ENCODE measurements around the gene KCNG2.

The KCNG2 gene

DNA sequence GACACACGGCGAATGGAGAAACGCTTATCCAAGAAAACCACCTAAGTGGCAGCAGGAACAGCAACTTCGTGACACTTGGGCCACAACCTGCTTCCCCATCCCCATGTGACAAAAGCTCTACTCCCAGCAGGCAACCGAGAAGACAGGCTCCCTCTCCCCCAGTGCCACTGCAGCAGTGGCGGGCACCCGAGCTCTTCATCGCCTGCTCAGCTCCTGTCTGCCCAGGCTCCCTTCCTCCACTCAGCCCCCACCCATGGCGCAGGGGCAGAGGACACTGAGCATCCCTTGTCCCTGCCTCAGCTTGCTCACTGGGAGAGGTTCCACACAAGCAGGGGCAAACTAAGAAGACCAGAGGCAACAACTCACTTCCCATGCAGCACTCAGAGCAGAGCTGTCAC, 130.8 kb downstream of the KCNG2 start:
- no peak for DNase-seq

DNA sequence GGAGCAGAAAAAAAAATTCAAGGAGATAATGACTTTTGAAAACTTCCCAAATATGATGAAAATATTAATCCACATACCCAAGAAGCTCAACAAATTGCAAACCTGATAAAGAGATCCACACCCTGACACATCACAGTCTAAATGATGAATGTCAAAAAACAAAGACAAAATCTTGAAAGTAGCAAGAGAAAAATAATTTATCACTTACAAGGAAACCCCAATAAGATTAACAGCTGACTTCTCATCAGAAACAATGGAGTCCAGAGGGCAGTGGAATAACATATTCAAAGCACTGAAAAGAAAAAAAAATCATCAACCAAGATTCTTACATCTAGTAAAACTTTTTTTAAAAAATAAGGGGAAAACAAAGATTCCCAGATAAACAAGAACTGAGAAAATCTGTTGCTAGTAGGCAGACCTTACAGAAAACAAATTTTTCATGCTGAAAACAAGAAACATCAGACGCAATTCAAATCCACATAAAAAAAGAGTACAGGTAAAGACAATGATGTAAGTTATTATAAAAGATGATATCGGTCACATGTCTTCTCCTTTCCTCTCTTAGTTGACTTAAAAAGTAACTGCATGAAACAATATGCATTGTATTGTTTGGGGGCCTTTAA, 132.4 kb downstream of the KCNG2 start:
- no peak for DNase-seq

DNA sequence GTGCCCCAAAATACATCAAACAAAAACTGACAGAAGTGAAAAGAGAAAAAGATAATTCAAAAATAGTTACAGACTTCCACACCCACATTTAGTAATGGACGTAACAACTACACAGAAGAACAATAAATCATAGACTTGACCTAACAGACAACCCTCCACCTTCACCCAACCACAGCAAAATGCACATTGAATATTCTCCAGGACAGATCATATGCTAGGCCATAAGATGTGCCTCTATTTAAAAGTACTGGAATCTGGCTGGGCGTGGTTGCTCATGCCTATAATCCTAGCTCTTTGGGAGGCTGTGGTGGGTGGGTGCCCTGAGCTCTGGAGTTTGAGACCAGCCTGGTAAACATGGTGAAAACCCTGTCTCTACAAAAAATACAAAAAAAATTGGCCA, 133.7 kb downstream of the KCNG2 start:
- DNase-seq = no peak

DNA sequence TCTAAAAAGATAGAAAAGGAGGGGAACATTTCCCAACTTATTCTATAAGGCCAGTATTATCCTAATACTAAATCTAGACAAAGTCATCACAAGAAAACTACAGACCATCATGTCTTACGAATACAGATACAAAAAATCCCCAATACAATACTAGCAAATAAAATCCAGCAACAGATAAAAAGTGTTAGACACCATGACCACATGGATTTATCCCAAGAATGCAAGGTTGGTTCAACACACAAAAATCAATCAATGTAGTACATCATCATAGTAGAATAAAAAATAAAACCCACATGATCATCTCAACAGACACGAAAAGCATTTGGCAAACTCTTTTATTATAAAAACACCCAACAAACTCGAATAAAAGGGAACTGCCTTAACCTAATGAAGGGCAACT, 135.2 kb downstream of the KCNG2 start:
- no peak for DNase-seq

DNA sequence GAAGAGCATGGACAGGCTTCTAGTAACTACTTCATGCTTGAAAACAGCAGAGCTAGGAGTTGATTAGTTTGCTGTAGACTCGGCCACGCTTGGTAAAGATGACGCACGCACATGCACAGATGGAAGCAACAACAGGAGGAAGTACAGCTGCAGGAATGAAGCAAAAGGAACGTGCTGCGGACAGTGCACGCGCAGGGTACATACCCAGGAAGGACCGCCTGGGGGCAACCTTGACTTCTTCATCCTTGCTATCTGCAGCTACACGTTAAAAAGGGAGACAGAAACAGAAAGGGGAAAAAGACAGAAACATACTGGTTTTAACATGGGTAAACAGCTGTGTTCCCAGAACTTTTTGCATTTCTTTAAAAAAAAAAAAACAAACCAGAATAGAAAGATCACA, 136.0 kb downstream of the KCNG2 start:
- no peak for DNase-seq

DNA sequence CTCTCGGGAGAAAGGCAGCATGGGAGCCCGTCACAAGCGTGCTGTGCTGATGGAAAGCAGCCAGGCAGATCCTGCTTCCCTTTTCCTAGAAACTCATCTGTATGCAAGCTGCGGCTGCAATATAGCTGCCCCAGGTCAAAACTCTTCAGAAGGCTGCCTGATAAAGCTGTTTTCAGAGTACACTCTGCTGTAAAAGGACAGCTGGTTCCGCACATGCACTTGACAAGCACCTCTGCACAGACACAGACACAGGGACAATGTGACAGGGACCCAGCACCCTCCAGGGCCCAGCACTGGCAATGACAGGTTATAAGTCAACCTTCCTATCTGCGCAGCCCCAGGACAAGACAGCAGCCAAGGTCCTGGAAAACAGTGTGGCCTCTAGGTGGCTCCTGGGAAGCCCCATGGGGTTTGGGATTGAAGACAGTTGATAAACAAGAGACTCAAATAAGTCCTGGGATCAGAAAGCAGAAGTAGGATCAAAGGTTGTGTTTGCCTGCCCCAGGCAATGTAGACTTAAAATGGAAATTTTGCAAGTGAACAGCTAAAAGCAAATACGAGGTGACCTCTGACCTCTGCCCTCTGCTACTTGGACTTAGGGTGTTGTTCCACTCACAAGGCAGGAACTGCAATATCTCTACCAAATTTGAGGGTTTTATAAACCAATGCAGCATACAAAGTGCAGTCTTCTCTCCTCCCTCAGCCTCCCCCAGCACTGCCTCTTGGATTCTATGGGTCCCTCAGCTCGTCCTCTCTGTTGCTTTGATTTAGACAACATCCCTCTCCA, 136.8 kb downstream of the KCNG2 start:
- no peak for DNase-seq

DNA sequence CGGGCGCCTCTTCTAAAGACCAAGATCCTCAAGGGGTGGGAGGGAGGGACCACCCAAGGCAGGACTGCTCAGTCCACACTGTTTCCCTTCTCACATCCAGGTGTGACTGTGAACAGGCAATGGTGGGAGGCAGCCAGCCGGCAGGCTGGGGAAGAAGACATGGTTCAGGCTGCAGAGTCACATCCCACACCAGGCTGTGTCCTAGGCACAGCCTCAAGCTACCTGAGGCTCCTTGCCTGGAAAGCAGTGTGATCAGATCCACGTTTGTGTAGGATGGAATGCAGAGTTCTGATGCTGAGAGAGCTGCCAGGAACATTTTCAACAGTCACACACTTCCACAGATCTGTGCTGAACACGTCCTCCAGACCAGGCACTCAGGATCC, 137.4 kb downstream of the KCNG2 start:
- DNase-seq = no peak

DNA sequence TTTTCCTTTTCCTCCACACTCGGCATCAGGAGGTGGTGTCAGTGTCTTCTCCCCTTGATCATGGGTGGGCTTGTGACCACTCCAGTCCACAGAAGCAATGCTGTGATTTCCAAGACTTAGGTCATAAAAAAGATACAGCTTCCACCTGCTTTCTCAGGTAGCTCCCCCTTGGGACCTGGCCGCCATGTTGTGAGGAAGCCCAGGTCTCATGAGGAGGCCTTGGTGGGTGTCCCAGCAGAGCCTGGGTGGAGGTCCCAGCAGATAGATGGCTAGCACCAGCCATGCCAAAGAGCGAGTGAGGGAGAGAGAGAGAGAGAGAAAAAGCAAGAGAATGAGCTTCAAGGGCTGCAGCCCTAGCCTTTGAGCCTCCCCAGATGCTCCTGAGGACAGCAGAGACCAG, 137.8 kb downstream of the KCNG2 start:
- no peak for DNase-seq

DNA sequence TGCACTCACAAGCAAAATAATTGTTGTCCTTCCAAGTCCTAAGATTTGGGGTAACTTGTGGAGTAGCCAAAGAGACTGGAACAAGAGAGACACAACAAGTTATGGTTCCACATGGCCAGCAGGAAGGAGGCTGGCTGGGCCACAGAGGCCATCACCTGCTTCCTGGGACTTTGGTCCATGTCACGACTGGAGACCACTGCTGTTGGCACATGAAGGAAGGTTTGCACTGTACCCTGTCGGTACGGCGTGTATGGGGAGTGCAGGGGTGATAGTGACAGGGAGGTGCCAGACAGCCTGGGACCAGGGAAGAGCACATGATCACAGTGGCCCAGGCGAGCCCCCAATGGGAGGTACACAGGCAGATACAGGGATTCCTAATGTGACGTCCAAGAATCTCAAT, 138.2 kb downstream of the KCNG2 start:
- no peak for DNase-seq

DNA sequence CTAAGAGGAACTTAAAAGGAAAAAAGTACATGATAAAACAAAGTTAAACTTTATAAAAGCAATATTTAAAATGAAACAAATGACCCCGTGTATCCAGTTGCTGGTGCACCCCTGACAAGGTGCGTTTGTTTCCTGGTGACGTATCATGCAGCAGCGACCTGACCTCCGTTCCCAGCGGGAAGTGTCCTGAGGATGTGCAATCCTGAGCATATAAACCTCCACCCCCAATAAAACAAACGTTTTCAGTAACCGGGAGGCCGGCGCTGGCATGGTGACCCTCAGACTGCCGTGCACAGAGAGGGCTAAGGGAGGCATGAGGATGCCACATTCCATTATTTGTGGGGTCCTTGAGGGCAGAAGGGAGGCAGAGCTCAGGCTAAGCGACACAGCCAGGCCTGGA, 138.9 kb downstream of the KCNG2 start:
- DNase-seq = no peak

DNA sequence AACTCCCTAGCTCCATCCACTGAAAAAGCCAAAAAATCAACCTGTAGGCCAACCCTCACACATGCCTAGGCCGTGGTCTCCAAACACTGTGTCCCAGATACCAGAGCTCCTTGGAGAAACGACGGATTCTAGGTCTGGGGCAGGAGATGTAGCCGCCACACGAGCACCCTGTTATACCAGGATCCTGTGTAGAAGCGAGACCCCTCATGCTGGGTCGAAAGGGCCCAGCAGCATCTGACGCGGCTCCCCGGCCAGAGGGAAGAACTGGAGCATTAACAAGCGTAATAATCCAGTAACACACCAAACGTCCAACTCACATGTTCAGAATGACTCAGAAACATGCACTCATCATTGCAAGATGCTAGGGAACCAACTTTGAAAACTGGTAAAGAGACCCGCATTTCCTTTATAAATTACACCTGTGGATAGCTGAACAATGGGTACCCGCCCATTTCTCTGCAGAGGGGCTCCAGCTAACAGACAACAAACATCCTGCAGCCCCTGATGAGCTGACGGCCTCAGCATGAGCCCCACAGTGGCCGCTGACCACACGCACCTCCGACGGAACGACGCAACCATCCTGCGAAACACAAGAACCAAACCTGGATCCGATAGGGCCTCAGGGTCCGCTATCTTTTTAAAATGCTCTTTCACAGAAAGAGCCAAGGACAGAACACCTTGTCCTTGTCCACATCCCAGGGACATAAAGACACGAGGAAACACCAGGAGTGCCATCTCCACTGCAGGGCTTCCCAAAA, 139.5 kb downstream of the KCNG2 start:
- no peak for DNase-seq

DNA sequence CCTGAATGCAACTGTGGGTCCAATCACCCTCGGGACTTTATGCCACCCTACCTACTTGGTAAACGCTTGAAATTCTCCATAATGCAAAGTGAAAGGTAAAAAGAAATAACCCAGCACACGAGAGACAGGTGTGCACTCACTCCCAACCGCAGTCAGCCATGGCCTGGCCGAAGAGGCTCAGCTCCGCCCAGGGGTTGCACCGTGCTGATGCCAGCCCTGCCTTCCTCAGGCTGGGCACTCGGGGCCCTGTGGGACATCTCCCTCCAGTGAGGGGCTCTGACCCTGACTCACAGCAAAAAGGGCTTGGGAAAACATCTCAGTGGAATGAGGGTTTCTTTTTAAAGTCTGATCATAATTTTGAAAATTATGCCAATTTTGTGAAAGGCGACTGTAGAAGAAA, 140.5 kb downstream of the KCNG2 start:
- DNase-seq = no peak

DNA sequence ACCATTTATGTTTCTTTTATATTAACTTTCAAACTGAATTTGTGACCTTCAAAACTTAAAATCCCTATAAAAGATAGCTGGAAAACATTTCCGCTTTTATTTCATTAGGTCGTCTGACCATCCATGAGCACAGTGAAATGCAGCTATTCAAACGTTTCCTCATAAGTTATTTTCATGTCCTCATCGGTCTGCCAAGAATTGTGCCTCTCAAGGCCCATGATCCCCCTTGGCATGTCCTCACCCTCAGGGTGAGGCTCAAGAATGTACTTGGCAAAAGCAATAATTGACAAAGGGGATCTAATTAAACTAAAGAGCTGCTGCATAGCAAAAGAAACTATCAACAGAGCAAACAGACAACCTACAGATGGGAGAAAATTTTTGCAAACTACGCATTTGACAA, 141.4 kb downstream of the KCNG2 start:
- no peak for DNase-seq

DNA sequence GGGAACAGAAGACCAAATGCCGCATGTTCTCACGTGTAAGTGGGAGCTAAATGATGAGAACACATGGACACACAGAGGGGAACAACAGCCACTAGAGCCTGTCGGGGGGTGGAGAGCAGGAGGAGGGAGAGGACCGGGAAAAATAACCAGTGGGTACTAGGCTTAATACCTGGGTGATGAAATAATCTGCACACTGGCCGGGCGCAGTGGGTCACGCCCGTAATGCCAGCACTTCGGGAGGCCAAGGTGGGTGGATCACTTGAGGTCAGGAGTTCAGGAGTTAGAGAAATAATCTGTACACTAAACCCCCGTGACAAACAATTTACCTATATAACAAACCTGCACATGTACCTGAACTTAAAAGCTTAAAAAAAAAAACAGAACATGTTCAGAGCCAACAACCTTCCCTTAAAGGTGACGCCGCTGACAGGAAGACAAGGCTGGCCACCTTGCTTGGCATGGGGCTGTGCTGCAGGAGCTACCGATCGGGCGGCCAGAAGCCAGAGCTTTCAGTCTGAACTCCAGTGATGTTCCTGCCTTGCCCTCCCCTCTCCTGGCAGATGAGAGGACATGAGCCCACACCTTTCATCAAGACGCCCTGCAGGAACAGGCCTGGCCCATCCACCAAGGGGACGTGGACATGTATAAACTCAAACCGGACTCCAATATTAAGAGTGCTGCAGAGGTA, 142.5 kb downstream of the KCNG2 start:
- DNase-seq = no peak

DNA sequence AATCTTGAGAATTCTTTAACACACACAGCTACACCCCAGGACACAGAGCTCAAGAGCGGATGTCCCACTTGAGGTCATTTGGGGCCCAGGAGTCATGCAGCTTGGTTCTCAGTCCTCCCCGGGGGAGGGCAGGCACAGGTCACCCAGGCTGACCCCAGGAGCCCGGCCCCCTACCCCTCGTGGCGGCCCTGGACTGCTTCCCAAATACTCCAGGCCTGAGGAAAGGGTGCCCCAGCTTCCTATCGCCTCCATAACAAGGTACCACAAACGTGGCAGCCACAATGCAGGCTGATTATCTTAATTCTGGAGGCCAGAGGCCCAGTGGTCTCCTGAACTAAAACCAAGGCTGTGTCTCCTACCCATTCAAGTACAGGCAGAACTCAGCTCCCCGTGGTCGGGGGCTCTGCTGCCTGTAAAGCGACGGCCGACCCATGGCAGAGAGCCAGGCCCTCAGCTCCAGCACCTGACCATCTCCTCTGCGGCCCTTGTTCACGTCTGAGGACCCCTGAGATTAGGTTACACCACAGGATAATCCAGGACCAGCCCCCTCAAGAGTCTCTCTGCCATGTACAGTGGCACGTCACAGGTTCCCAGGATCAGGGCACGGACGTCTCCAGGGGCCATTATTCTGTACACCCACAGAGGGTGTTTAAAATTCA, 143.2 kb downstream of the KCNG2 start:
- no peak for DNase-seq

DNA sequence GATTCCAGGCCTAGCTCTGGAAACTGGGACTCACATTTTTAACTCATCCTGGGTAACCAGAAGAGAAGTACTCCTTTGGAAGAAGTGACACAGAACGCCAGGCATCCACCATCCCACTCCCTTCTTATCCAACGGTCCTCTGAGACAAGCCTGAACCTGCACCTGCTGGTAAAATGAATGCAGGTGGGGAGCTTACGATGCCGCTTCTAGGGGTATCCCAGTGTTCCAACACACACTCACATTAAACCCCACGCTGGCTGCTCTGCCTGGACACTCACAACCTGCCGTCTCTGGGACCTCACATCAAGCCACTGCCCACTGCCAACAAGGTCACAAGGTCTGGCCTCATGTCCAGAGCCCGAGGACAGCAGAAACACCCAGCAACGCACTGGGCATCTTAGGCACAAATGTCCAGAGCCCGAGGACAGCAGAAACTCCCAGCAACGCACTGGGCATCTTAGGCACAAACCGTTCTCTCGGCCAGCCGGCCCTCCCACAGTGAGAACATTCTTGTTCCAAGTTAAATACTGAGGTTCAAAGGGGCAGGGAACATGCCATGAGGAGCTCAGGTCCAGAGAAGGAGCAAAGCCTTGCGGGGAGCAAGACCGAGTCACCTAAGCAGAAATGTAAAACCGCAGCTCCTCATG, 143.9 kb downstream of the KCNG2 start:
- DNase-seq = no peak

DNA sequence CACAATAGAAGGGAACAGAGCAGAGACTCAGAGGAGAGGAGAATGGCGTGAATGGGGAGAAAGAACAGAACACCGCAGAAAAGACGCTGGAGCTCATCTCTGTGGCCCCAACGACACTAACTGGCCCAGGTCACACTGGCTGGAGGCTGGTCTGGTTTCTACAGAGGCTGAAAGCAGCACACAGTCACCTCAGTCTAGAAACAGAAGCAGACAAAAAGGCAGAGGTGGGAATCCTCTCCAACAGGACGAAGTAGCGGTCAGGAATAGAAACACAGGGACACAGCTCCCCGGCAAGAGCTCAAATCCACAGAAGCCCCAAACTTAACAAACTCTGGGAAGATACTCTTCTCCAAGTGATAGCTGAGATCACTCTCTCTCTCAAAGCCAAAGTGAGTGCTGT, 144.5 kb downstream of the KCNG2 start:
- DNase-seq = no peak

DNA sequence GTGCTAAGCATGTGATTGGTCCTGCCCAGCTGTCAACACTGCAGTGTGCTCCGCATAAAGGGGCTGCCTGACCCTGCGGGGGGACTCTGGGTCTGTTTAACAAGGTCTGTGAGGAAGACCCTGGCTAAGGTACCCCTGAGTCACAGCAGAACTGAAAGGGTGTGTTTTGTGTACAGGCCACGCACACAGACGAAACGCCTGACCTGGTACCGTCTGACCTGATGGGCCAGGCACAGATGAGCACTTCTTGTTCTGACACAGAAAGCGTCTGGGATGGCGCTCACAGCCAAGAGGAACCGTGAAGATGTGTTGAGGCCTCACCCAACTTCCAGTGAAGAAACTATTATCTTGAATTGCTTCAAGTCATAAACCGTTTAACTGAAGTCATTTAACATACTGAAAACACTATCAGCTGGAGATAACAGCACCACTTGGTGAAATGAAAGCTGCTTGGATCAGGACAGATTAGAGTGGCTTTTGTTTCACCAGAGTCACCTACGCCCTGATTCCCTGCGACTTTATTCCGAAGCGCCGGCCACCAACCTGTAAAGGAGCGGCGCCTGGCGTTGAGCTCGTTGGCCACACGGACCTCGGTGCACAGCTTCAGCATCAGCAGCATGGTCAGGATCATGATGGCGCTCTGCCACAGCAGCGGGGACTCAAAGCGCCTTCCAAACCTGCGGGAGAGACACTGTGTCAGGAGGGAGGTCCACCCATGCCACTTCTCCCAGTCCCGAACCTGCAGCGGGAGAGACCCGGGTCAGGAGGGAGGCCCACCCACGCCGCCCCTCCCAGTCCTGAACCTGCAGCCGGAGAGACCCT, 145.3 kb downstream of the KCNG2 start:
- DNase-seq = no peak

DNA sequence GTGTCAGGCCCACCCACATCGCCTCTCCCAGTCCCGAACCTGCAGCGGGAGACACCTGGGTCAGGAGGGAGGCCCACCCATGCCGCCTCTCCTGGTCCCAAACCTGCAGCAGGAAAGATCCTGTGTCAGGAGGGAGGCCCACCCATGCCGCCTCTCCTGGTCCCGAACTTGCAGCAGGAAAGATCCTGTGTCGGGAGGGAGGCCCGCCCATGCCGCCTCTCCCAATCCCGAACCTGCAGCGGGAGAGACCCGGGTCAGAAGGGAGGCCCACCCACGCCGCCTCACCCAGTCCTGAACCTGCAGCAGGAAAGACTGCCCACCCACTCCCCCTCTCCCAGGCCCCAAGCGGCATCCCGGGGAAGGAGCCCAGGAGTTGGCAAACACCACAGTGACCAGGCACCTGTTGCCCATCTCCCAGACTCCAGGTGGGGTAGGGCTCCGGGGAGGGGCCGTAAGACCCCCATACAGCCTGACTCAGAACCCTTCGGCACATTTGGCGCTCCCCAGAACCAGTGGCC, 145.9 kb downstream of the KCNG2 start:
- no peak for DNase-seq

DNA sequence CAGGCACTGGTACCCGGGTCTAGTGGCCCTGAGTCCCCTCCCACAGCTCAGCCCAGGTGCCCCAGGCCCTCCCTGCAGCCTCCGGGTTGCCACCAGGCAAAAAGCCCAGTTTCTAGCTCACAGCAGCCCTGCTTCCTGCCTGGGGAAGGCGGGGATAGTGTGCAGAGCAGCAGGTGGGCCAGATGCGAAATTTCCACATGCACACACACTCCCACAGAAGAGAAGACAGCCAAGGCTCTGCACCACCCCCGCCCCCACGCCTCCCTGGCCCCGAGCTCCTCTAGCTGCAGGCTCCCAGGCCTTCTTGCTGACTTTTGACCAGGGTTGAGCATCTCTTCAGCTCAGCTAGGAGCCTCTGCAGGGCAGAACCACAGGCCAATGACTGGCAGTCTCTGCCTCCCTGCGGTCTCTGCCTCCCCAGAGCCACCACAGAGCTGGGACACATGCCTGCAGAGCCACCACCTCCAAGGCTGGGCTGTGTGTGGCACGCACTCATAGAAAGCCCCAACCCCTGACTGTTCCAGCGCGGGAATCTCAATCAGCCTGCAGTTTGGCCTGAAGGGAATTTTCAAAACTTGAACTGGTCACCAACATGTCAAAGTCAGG, 146.5 kb downstream of the KCNG2 start:
- no peak for DNase-seq

DNA sequence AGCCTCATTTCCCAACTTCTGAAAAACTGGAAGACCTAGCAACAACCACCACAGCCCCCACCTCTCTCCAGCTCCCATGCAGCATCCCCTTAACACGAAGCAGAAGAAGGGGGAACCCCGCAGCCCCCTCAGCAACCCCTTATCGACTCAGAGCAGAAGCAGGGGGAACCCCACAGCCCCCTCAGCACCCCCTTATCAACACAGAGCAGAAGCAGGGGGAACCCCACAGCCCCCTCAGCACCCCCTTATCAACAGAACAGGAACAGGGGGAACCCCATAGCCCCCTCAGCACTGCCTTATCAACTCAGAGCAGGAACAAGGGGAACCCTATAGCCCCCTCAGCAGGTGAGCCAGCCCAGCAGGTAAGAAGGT, 147.0 kb downstream of the KCNG2 start:
- DNase-seq = no peak

Measured in 8988T (cell line).